Fibroblast of pulmonary artery (primary cell): ENCODE measurements around the gene PLCH2.

ENCODE experiments used
- DNase-seq: peaks from one replicate; pipeline ENCODE4 v3.0.0-alpha.2; 2010; ENCODE audit warnings: low read depth
- H3K4me3 ChIP-seq: replicated peaks from 2 replicates; pipeline ENCODE4 v1.5.1; 2011; ENCODE audit warnings: low read depth, mild to moderate bottlenecking, control low read depth, low read length, moderate library complexity
- CTCF ChIP-seq: IDR thresholded peaks from 2 replicates; pipeline ENCODE4 v1.5.1; 2011; ENCODE audit warnings: mild to moderate bottlenecking, control low read depth, low read length, inconsistent platforms; ENCODE audit errors: missing control alignments

The PLCH2 gene

GRCh38 chr1:2520206-2520605 is 44.1 kb downstream of the PLCH2 start:
- TF ChIP-seq CTCF, result no peak
- no peak overlapping the region for H3K4me3 ChIP-seq
- no peak for DNase-seq

GRCh38 chr1:2520806-2521205 is 44.7 kb downstream of the PLCH2 start:
- no peak for TF ChIP-seq CTCF
- DNase-seq, result no peak
- no peak overlapping the region for H3K4me3 ChIP-seq

- TF ChIP-seq CTCF, result no peak
- no peak overlapping the region for H3K4me3 ChIP-seq
- no peak for DNase-seq
Measured at GRCh38 chr1:2522230-2522629, 46.1 kb downstream of the PLCH2 start.

GRCh38 chr1:2523191-2523890 is 47.3 kb downstream of the PLCH2 start:
- no peak for DNase-seq
- H3K4me3 ChIP-seq, result no peak overlapping the region
- TF ChIP-seq CTCF, result no peak

GRCh38 chr1:2523891-2524609 is 48.0 kb downstream of the PLCH2 start:
- H3K4me3 ChIP-seq, result no peak overlapping the region
- DNase-seq, result no peak
- no peak for TF ChIP-seq CTCF

- TF ChIP-seq CTCF, result no peak
- no peak for DNase-seq
- H3K4me3 ChIP-seq, result peak overlapping the region; percentile 86
Measured at GRCh38 chr1:2525572-2525919, 49.5 kb downstream of the PLCH2 start.
